Dedifferentiated amniotic fluid mesenchymal stem cell (primary cell): ENCODE data around the gene NPM3.

Source experiments
- DNase-seq: peaks from one replicate; pipeline ENCODE4 v3.0.0-alpha.2; 2016; ENCODE audit errors: extremely low spot score

NPM3 gene

DNA sequence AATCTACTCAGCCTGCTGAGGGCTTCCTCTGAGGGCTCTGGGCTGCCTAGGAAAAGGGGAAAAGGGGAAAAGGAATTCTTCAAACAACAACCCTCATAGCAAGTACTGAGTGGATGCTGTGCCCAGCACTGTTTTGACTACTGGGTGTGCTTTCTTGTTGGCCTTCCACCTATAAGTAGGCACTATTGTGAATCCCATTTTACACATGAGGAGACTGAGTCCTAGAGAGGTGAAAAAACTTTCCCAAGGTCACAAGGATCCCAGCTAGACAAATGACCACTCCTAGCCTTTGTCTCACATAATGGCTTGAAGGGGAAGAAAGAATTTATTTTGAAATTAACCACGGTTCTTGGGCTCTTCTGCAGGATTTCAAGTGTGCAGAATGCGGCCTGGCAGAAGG is 24.4 kb downstream of the NPM3 start:
- no peak for DNase-seq

DNA sequence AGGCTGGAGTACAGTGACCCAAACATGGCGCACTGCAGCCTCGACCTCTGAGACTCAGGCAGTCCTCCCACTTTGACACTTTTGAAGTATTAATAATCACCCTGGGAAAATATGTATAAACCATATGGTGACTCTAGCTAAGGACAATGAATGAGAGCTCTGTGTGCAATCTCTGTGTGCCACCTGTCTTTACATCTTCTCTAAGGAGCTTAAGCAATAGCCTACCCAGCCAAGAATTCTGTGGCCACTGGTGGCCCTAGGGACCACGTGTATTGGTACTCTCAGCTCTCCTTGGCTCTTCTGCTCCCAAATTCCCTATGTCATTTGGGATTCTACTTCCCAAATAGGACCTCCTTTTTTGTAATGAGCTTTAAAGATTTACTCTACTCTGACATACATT is 31.0 kb downstream of the NPM3 start:
- DNase-seq = no peak

DNA sequence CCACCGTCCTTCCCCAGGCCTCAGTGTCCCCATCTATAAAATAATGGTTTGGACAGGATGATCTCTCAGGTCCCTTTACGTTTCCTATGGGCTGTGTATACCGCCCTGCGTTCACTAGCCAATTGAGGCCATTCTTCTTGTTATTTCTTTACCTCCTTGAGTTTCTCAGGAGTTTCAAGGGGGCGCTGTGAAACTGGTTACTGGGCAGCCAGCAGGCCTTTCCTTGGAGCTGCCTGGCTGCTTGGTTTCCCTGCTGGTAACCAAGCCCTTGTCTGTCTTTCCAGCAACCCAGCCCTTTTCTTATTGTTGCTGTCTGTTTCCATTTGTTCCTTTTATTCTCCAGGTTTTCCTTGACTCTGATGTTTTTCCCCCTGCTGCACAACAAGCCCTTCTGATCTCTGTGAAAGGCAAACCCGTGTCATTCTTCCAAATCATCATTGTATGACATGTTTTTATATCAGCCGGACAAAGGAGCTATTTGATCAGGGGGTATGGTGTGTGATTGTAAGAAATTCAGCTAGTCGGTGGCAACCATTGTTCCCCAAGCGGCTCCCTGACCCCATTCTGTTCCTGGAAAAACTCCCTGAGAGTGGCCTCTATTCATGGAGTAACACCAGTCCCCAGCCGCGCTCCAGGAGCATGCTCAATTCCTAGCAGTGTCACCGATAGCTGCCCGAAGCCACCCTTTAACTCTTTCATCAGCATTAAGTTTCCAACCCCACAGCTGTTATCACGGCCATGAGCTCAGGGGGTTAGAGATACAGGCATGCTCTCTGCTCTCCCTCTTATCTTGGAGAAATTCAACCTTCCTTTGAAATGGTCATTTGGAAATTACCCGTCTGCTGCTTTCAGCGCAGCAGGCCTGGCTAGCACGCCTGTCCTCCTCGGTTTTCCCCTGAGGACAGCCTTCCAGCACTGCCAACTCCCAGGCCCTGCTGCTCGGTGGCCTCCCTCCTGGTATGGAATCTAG is 33.9 kb downstream of the NPM3 start:
- no peak for DNase-seq

DNA sequence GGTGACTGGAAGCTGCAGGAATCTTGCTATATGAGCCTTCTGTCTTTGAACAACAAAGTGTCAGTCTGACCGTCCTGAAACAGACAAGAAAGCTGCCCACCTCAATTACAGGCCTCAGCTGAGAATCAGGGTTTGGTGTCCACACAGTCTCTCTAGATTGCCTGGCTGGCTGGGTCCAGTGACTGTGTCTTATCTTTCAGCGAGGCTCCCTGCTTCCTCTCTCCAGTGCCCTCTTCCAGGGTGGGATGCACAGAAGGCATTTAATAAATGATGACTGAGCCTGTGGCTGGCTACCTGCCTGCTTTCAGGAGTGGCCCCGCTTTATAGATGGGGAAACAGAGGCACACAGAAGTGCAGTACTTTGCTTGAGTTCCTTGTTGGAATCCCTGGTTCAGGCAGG is 34.8 kb downstream of the NPM3 start:
- no peak for DNase-seq

DNA sequence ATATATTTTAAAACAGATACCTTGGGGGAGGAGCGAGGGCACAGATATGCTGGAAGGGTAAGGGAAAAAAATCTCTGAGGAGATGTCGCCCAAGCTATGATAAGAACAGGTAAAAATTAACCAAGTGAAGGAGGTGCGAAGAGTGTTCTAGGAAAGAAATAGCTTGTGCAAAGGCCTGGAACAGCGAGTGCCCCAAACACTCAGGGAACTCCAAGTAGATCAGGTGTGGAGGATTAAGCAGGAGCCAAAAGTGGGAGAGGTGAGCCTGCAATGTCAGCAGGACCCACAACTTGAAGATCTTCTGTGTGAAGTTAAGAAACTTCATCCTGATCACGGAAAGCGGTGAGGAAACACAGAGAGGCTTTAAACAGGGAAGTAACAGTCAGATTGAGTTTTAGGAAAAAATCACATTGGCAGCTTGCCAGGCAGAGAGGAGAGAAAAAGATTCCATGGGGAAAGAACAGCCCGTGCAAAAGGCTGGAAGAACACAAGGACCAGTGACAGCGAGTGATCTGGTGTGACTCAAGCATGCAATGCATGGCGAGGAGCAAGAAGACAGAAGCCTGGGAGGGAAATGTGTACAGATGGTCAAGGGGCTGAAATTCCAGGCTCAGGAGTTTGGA is 38.1 kb downstream of the NPM3 start:
- DNase-seq = no peak

DNA sequence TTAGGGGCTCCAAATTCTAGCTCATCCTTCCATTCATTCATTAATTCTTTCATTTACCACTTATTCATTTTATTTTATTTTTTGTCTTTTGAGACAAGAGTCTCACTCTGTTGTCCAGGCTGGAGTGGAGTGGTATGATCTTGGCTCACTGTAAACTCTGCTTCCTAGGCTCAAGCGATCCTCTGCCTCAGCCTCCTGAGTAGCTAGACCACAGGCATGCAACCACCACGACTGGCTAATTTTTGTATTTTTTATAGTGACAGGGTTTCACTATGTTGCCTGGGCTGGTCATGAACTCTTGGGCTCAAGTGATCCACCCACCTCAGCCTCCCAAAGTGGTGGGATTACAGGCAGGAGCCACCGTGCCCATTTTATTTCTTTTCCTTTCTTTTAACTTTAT is 39.0 kb downstream of the NPM3 start:
- DNase-seq = no peak

DNA sequence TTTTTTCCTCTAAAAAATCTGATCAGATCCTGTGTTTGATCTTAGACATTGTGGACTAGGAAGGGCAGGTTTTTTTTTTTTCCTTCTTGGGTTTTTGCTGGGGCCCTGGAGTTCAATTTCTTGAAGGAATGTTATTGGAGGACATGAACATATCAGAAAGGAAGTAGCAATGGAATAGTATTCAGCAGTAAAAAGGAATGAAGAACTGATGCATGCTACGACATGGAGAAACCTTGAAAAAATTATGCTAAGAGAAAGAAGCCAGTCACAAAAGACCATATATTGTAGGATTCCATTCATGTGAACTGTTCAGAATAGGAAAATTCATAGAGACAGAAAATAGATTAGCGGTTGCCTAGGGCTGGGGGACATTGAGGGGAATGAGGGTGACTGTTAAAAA is 41.3 kb downstream of the NPM3 start:
- DNase-seq = no peak

DNA sequence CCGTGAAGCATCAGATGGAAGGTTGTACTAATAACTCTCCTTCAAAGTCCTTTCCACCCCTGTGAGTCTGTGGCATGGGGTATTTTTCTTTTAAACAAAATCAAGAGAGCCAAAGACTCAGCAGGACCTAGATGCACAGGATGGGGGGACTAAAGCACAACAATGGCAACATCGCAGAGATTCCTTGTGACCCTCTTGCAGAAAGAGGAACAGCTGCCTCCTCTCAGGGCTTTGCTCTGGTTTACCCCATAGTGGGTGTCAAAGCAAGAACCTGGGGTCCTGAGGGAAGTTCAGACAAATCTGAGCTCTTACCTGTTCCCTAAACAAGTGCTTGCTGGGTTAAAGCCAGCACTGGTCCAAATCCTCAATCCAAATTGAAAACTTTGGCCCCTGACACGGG is 46.6 kb downstream of the NPM3 start:
- DNase-seq = no peak

DNA sequence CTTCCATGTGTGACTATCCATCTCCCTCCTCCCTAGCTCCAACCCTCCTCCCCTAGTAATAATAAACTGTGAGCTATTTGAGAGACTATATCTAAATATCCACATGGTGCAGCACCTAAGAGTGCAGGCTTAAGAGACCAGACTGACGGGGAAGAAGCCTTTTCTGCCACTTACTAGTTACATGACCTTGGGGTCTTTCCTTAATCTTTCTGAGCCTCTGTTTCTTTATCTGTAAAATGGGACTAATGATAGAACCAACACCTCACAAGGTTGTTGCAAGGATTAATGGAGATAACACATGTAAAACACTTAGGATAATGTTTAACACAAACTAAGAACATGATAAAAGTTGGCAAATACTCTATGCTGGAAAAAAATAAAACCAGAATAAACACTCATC is 51.1 kb downstream of the NPM3 start:
- DNase-seq = no peak
